ENCODE measurements around the gene DCAF5. TPM values are rescaled to one million over a fixed set of nuclear protein-coding genes. Genes with fewer than 3 reads are reported as not detected.
"Not testable (repeated sequence)": the region's sequence is repeated elsewhere in the genome, so short reads cannot be mapped to it uniquely, and the experiment has no call there.

Gene DCAF5
- total RNA-seq, 2 donors from 2014 or later, result 20.5 to 25.4 TPM

- intact Hi-C loops (cut with DNase I), result no loop called here
- no peak overlapping the region for H3K4me3 ChIP-seq
- DNase-seq (peak in 1 of 4 donors; percentile 32), ATAC-seq (peak; percentile 79)
- no peaks in the 10 kb centered on the region for H3K36me3 ChIP-seq (replicated peaks in 1 of 2; ENCODE audit: insufficient read depth in 1 of 2, low read depth in 2 of 2)
- TF ChIP-seq POLR2A (IDR thresholded peaks at IDR 0.05) (no peak), CTCF (IDR thresholded peaks at IDR 0.05) (no peak)
- no peaks in the 10 kb centered on the region for H3K27me3 ChIP-seq
- no peaks in the 10 kb centered on the region for H3K9me3 ChIP-seq
- peak overlapping the region in 3 of 4 donors; percentile 25 to 76 (median 69) for H3K27ac ChIP-seq
- H3K4me1 ChIP-seq, result peaks cover 27% of the 10 kb centered on the region
Measured at GRCh38 chr14:69077841-69078240, 75.1 kb downstream of the DCAF5 start.

GRCh38 chr14:69077185-69077584 lies 75.7 kb downstream of the DCAF5 start:
- DNase-seq; H3K27me3 ChIP-seq; H3K9me3 ChIP-seq; ATAC-seq; intact Hi-C loops (cut with DNase I); H3K4me3 ChIP-seq; H3K36me3 ChIP-seq (replicated peaks in 1 of 2; ENCODE audit: insufficient read depth in 1 of 2, low read depth in 2 of 2): not testable (repeated sequence)
- 90 to 98% methylated on average over 5 of the region's 5 CpGs for WGBS, 2 donors
- Histone ChIP-seq H3K27ac (peak overlapping the region in 2 of 4 donors; percentile 69 to 76), H3K4me1 (peaks cover 27% of the 10 kb centered on the region)

- H3K36me3 ChIP-seq (replicated peaks in 1 of 2; ENCODE audit: insufficient read depth in 1 of 2, low read depth in 2 of 2), result no peaks in the 10 kb centered on the region
- H3K9me3 ChIP-seq, result no peaks in the 10 kb centered on the region
- no peak overlapping the region for H3K4me3 ChIP-seq
- H3K27ac ChIP-seq, result no peak overlapping the region
- TF ChIP-seq POLR2A (IDR thresholded peaks at IDR 0.05) (no peak), CTCF (IDR thresholded peaks at IDR 0.05) (no peak)
- peaks cover 27% of the 10 kb centered on the region for H3K4me1 ChIP-seq
- intact Hi-C loops (cut with DNase I), result no loop called here
- ATAC-seq, result no peak
- H3K27me3 ChIP-seq, result no peaks in the 10 kb centered on the region
- WGBS, 2 donors, result 76 to 99% methylated on average over 3 of the region's 3 CpGs
- DNase-seq, result no peak
Measured at GRCh38 chr14:69076341-69076740, 76.6 kb downstream of the DCAF5 start.

DNA sequence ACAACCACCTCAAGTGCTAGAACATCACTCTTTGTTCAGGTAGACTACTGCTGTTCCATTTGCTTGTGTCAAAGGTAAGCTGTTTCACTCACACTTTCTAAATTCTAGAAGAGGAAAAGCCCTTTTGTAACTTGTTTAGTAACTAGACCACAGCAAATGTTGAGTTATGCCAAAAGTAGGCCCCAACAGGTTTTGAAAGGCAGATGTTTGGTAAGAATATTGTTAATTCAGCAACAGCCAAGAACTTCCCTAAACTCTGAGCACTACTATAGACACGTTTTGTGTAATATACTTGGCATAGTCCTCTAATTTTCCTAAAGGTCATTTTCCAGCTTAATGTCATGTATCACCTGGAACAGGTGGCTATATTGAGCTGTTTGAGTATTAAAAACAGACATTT lies 79.0 kb downstream of the DCAF5 start:
- DNase-seq (no peak), ATAC-seq (no peak)
- H3K27me3 ChIP-seq, result no peaks in the 10 kb centered on the region
- peaks cover 0 to 8% of the 10 kb centered on the region in 2 donors for H3K36me3 ChIP-seq (replicated peaks in 1 of 2; ENCODE audit: insufficient read depth in 1 of 2, low read depth in 2 of 2)
- no peak overlapping the region for H3K4me3 ChIP-seq
- no peak overlapping the region for H3K27ac ChIP-seq
- 38 to 57% methylated on average over 1 of the region's 1 CpG for WGBS, 2 donors
- intact Hi-C loops (cut with DNase I), result no loop called here
- H3K4me1 ChIP-seq, result peaks cover 16% of the 10 kb centered on the region
- no peak for TF ChIP-seq POLR2A (IDR thresholded peaks at IDR 0.05)
- no peak for TF ChIP-seq CTCF (IDR thresholded peaks at IDR 0.05)
- no peaks in the 10 kb centered on the region for H3K9me3 ChIP-seq

DNA sequence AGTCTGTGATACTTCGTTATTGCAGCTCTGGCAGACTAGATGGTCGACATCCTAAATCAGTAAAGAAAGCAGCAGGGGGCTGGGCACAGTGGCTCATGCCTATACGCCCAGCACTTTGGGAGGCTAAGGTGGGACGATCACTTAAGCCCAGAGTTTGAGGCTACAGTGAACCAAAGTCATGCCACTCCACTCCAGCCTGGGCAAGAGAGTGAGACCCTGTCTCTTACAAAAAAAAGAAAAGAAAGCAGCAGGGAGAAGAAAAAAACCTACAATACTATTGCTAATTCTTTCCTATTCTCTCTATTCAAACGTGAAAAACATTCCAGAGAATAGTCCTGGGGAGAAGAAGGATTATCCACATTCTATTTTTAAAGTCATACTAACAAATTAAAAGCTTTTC lies 79.5 kb downstream of the DCAF5 start:
- ATAC-seq (no peak), DNase-seq (no peak)
- Histone ChIP-seq H3K27me3 (no peaks in the 10 kb centered on the region), H3K9me3 (no peaks in the 10 kb centered on the region), H3K4me3 (no peak overlapping the region), H3K36me3 (replicated peaks in 1 of 2; ENCODE audit: insufficient read depth in 1 of 2, low read depth in 2 of 2) (peaks cover 0 to 8% of the 10 kb centered on the region in 2 donors), H3K4me1 (peaks cover 11% of the 10 kb centered on the region), H3K27ac (no peak overlapping the region)
- intact Hi-C loops (cut with DNase I), result no loop called here
- TF ChIP-seq CTCF (IDR thresholded peaks at IDR 0.05) (no peak), POLR2A (IDR thresholded peaks at IDR 0.05) (no peak)
- WGBS, 2 donors, result 90 to 92% methylated on average over 5 of the region's 5 CpGs
